PC-3 (cell line): ENCODE data around the gene WDR7. TPM values are rescaled to one million over a fixed set of nuclear protein-coding genes. Genes with fewer than 3 reads are reported as not detected.

Experiments used
- ATAC-seq: fragments of 200-7000 bp; cut with Tn5 transposase; 2 replicates; pipeline ENCODE4 v1.9.1; 2020; ENCODE audit warnings: mild to moderate bottlenecking, moderate library complexity
- BruUV-seq: library from RNA; stranded (reverse); fragments of 400-500 nt; replicated peaks from 2 replicates; lab custom pipeline; 2021; lab: Mats Ljungman, UMichigan
- CTCF ChIA-PET: fragments of 300-600 bp; sonication (Branson Sonifier 250); formaldehyde crosslinking; loops from one replicate; lab custom pipeline; 2022; ENCODE audit warnings: antibody characterized with exemption; lab: Charles Lee
- POLR2A ChIA-PET: fragments of 300-600 bp; sonication (Branson Sonifier 250); formaldehyde crosslinking; loops from one replicate; lab custom pipeline; 2022; ENCODE audit warnings: antibody characterized with exemption; ENCODE audit not compliant: unreplicated experiment; lab: Charles Lee
- DNase-seq: peaks from one replicate; pipeline ENCODE4 v3.0.0-alpha.2; 2015
- H2AFZ ChIP-seq: fragments of 300-600 bp; sonication (generic); 2 replicates; pipeline ENCODE4 v1.6.0; 2016; ENCODE audit warnings: antibody characterized with exemption, low read length
- H3F3A ChIP-seq: fragments of 300-600 bp; sonication (generic); one replicate; pipeline ENCODE4 v1.6.0; 2017; ENCODE audit warnings: antibody characterized with exemption, low read length, control low read depth, mild to moderate bottlenecking; ENCODE audit not compliant: unreplicated experiment
- H3K27ac ChIP-seq: fragments of 300-600 bp; sonication (generic); 2 replicates; pipeline ENCODE4 v1.5.1; 2016; ENCODE audit warnings: mild to moderate bottlenecking, low read length
- H3K27me3 ChIP-seq: fragments of 300-600 bp; sonication (generic); 2 replicates; pipeline ENCODE4 v1.6.1; 2016; ENCODE audit warnings: low read length, mixed read lengths
- H3K36me3 ChIP-seq: fragments of 300-600 bp; sonication (generic); 2 replicates; pipeline ENCODE4 v1.6.1; 2016; ENCODE audit warnings: low read depth, mixed run types, low read length, mixed read lengths
- H3K4me1 ChIP-seq: fragments of 300-600 bp; sonication (generic); 2 replicates; pipeline ENCODE4 v1.5.1; 2016; ENCODE audit warnings: low read length; ENCODE audit not compliant: insufficient read depth
- H3K4me2 ChIP-seq: fragments of 300-600 bp; sonication (generic); 2 replicates; pipeline ENCODE4 v1.6.0; 2016; ENCODE audit warnings: low read length
- H3K4me3 ChIP-seq: fragments of 300-600 bp; sonication (generic); 2 replicates; pipeline ENCODE4 v1.5.1; 2016; ENCODE audit warnings: mild to moderate bottlenecking, low read length, mixed read lengths
- H3K79me2 ChIP-seq: fragments of 300-600 bp; sonication (generic); 2 replicates; pipeline ENCODE4 v1.6.1; 2017; ENCODE audit warnings: low read length, mixed read lengths
- H3K9ac ChIP-seq: fragments of 300-600 bp; sonication (generic); 2 replicates; pipeline ENCODE4 v1.6.0; 2016; ENCODE audit warnings: mild to moderate bottlenecking, low read length
- H3K9me2 ChIP-seq: fragments of 300-600 bp; sonication (generic); replicated peaks from 2 replicates; pipeline ENCODE4 v1.6.1; 2016; ENCODE audit warnings: mixed run types, low read length, mixed read lengths
- H3K9me3 ChIP-seq: fragments of 300-600 bp; sonication (generic); 2 replicates; pipeline ENCODE4 v1.6.1; 2016; ENCODE audit warnings: low read length, mixed read lengths
- H4K20me1 ChIP-seq: fragments of 300-600 bp; sonication (generic); 2 replicates; pipeline ENCODE4 v1.6.1; 2016; ENCODE audit warnings: low read length, mixed read lengths
- CTCF ChIP-seq: fragments of 300-600 bp; sonication (generic); conservative IDR thresholded peaks from 2 replicates; pipeline ENCODE4 v1.5.1; 2017; ENCODE audit warnings: antibody characterized with exemption, low read depth, mild to moderate bottlenecking, low read length
- EZH2 ChIP-seq: fragments of 300-600 bp; sonication (generic); IDR thresholded peaks from one replicate; pipeline ENCODE4 v1.6.1; 2017; ENCODE audit warnings: antibody characterized with exemption, mild to moderate bottlenecking, low read length; ENCODE audit not compliant: unreplicated experiment
- EZH2phosphoT487 ChIP-seq: fragments of 300-600 bp; sonication (generic); IDR thresholded peaks from 2 replicates; pipeline ENCODE4 v1.6.1; 2018; ENCODE audit warnings: mild to moderate bottlenecking, antibody characterized with exemption, low read length, borderline replicate concordance
- intact Hi-C: fragments of 100-400 bp; cut with micrococcal nuclease; formaldehyde crosslinking; loops from 2 replicates; pipeline ENCODE4 v1.9.0; 2023
- total RNA-seq: library from RNA; depleted of rRNA; stranded (reverse); fragments of >200 nt; gene quantifications from 2 replicates; pipeline ENCODE4 v1.2.3, GENCODE V29; 2014

The WDR7 gene
- total RNA-seq, 1 experiment from 2014 or later: 16.0 TPM

- intact Hi-C loops: no loop called here
- peak; percentile 77 for ATAC-seq
- no peak overlapping the region for H3K4me3 ChIP-seq
- ChIA-PET POLR2A (interaction anchor here (0.6 to 0.7 kb wide), 3 partner anchors 171 to 964 kb away, joined by 4 to 6 read pairs (median 4); no protein-coding TSS in a partner anchor), CTCF (no interaction called here)
- no peaks in the 10 kb centered on the region for H3F3A ChIP-seq
- no peaks in the 10 kb centered on the region for H3K9me2 ChIP-seq
- no peak for TF ChIP-seq CTCF
- no peak for TF ChIP-seq EZH2
- no peak for TF ChIP-seq EZH2phosphoT487
- no peak overlapping the region for H3K9ac ChIP-seq
- no peak overlapping the region for H2AFZ ChIP-seq
- H4K20me1 ChIP-seq: no peaks in the 10 kb centered on the region
- 0 out of 2 replicates have a peak overlapping the region, but pooled peaks have one; percentile 0 for H3K4me2 ChIP-seq
- H3K36me3 ChIP-seq: no peaks in the 10 kb centered on the region
- no peaks in the 10 kb centered on the region for H3K79me2 ChIP-seq
- H3K27me3 ChIP-seq: no peaks in the 10 kb centered on the region
- peaks cover 8% of the 10 kb centered on the region for H3K4me1 ChIP-seq
- H3K9me3 ChIP-seq: no peaks in the 10 kb centered on the region
- DNase-seq: peak; percentile 19
- no peak overlapping the region for H3K27ac ChIP-seq
- no TSS peak for BruUV-seq
Measured at GRCh38 chr18:56902653-56903052, 251.5 kb downstream of the WDR7 start.

- H3K27ac ChIP-seq: no peak overlapping the region
- CTCF ChIA-PET: no interaction called here
Measured at GRCh38 chr18:56903686-56904085, 252.5 kb downstream of the WDR7 start.

More at GRCh38 chr18:56903686-56904085, 252.5 kb downstream of the WDR7 start:
- Histone ChIP-seq H3K9ac (no peak overlapping the region), H3K79me2 (no peaks in the 10 kb centered on the region), H3K9me3 (no peaks in the 10 kb centered on the region), H3K9me2 (no peaks in the 10 kb centered on the region), H3K4me1 (peaks cover 8% of the 10 kb centered on the region), H3F3A (no peaks in the 10 kb centered on the region), H2AFZ (no peak overlapping the region), H3K27me3 (no peaks in the 10 kb centered on the region), H3K36me3 (no peaks in the 10 kb centered on the region), H3K4me3 (no peak overlapping the region), H3K4me2 (no peak overlapping the region), H4K20me1 (no peaks in the 10 kb centered on the region)
- ATAC-seq: no peak
- no peak for DNase-seq
- BruUV-seq: no TSS peak
- TF ChIP-seq CTCF: no peak
- TF ChIP-seq EZH2: no peak
- no peak for TF ChIP-seq EZH2phosphoT487
- intact Hi-C loops: no loop called here
- POLR2A ChIA-PET: no interaction called here
